Dermis blood vessel endothelial cell (primary cell): Measurements from ENCODE around the gene SLC9A6. TPM values are rescaled to one million over a fixed set of nuclear protein-coding genes. Genes with fewer than 3 reads are reported as not detected.
"Not testable (repeated sequence)": the region's sequence is repeated elsewhere in the genome, so short reads cannot be mapped to it uniquely, and the experiment has no call there.

Experiments used
- DNase-seq: peaks from one replicate; pipeline ENCODE4 v3.0.0; 2010
- total RNA-seq: library from RNA; depleted of rRNA; stranded (reverse); fragments of >200 nt; gene quantifications from 2 replicates; pipeline ENCODE4 v1.2.3, GENCODE V29; 2014

Gene SLC9A6
- total RNA-seq, 1 donor from 2014 or later = 18.4 TPM

- no peak for DNase-seq
Measured at GRCh38 chrX:136064661-136065043, 79.4 kb downstream of the SLC9A6 start.

- peak; percentile 75 for DNase-seq
Measured at GRCh38 chrX:136065044-136065671, 79.9 kb downstream of the SLC9A6 start.

GRCh38 chrX:136067097-136067496 lies 81.9 kb downstream of the SLC9A6 start:
- no peak for DNase-seq

DNA sequence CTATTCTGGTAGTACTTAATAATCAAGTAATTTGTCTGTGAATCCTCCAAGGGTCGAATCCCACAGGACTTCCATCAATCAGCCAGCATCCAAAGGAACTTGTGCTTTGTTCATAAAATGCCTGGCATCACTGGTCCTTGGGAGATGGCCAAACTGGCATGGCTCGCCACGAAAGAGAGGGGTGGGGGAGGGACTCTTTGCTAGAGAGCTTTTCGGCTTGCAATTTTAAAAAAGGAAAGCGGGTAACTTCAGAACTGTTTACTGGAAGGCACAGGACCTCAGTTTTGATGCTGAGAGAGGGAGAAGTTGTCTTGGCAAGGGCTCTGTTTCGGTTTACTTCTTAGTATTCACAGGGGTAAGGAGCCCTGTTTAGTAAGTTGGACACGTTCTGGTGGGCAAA lies 82.7 kb downstream of the SLC9A6 start:
- DNase-seq = no peak

DNA sequence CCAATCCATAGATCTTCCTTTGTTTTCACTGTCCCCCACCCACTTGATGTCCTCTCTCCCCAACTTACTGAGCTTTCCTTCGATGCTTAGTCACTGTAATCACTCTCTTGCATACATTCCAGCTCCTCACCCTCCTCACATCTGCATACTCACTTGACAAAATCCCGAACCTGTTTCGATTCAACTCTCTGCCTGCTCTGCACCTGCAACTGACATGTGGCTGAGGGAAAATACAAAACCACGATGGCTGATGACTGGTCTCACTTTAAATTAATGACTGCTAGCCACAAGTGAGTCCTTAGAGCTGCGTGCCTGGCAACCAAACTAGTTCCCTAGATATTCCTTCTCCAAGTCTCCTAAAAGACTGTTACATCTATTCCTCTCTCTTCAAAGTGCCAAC lies 91.7 kb downstream of the SLC9A6 start:
- no peak for DNase-seq

DNA sequence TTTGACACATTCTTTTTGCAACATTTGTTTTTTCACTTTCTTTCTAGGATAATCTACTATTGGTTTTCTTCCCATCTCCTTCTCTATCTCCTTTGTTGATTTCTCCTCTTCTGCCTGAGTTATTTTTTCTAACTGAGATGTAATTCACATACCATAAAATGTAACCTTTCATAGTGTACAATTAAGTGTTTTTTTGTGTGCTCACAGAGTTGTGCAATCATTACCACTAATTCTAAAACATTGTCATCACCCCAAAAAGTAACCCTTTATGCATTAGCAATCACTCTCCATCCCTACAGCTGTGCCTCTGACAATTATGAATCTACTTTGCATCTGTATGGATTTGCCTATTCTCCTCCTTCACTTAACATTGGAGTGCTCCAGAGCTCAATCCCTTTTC lies 95.5 kb downstream of the SLC9A6 start:
- DNase-seq = no peak

- DNase-seq = no peak
Measured at GRCh38 chrX:136086521-136086920, 101.3 kb downstream of the SLC9A6 start.

- not testable (repeated sequence) for DNase-seq
Measured at GRCh38 chrX:136091898-136092297, 106.7 kb downstream of the SLC9A6 start.

DNA sequence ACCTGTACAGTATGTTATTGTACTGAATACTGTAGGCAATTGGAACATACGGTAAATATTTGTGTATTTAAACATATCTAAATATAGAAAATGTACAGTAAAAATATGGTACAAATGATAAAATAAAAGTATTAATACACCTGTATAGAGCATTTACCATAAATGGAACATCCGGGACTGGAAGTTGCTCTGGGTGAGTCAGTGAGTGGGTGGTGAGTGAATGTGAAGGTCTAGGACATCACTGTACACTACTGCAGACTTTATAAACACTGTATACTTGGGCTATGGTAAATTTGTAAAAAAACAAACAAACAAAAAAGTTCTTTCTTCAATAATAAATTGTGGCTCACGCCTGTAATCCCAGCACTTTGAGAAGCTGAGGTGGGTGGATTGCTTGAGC lies 109.7 kb downstream of the SLC9A6 start:
- no peak for DNase-seq

Other genes starting within 250 kb of the SLC9A6 start
- gene CT45A3, start 217.2 kb upstream of the SLC9A6 start, total RNA-seq = not detected in 2 replicates
- gene CT45A5, start 199.9 kb upstream of the SLC9A6 start, total RNA-seq = not detected in 2 replicates
- gene CT45A6, start 182.6 kb upstream of the SLC9A6 start, total RNA-seq = not detected in 2 replicates
- not detected in 2 replicates for gene CT45A2, start 165.4 kb upstream of the SLC9A6 start, total RNA-seq
- gene CT45A7, start 148.2 kb upstream of the SLC9A6 start, total RNA-seq = not detected in 2 replicates
- not detected in 2 replicates for gene CT45A8, start 130.9 kb upstream of the SLC9A6 start, total RNA-seq
- gene CT45A9, start 113.6 kb upstream of the SLC9A6 start, total RNA-seq = not detected in 2 replicates
- gene CT45A10, start 92.0 kb upstream of the SLC9A6 start, total RNA-seq = not detected in 2 replicates
- gene SAGE1, start 91.7 kb upstream of the SLC9A6 start, total RNA-seq = not detected in 2 replicates
- 5.8 and 13.0 TPM in 2 replicates for gene MMGT1, start 11.4 kb upstream of the SLC9A6 start, total RNA-seq
- gene FHL1, start 162.1 kb downstream of the SLC9A6 start, total RNA-seq = 59.6 and 86.6 TPM in 2 replicates